Retina (tissue), 1 donor: ENCODE results near the gene ELMOD1.
"Not testable (repeated sequence)": the region's sequence is repeated elsewhere in the genome, so short reads cannot be mapped to it uniquely, and the experiment has no call there.

Source experiments
- DNase-seq: peaks from one replicate; pipeline ENCODE4 v3.0.0-alpha.2; 2016

Gene ELMOD1

GRCh38 chr11:107590460-107591377 lies at the start of gene ELMOD1:
TSS of gene ELMOD1 (plus strand) at chr11:107591147. CDS start at chr11:107618190, 27,043 bp downstream.
- peak; percentile 86 for DNase-seq

- no peak for DNase-seq
These were observed 45.8 kb upstream of the ELMOD1 start for GRCh38 chr11:107545101-107545514.

GRCh38 chr11:107547961-107548360 lies 43.0 kb upstream of the ELMOD1 start:
- DNase-seq, result no peak

GRCh38 chr11:107549253-107549953 lies 41.5 kb upstream of the ELMOD1 start:
- DNase-seq, result peak; percentile 12

- no peak for DNase-seq
These were observed 41.0 kb upstream of the ELMOD1 start for GRCh38 chr11:107549954-107550285.

- no peak for DNase-seq
These were observed 40.6 kb upstream of the ELMOD1 start for GRCh38 chr11:107550304-107550703.

- DNase-seq, result no peak
These were observed 29.3 kb upstream of the ELMOD1 start for GRCh38 chr11:107561688-107562087.

- no peak for DNase-seq
These were observed 28.2 kb upstream of the ELMOD1 start for GRCh38 chr11:107562647-107563208.

GRCh38 chr11:107563702-107564101 lies 27.2 kb upstream of the ELMOD1 start:
- peak; percentile 59 for DNase-seq

- DNase-seq, result no peak
These were observed 26.1 kb upstream of the ELMOD1 start for GRCh38 chr11:107564877-107565218.

GRCh38 chr11:107565219-107565937 lies 25.6 kb upstream of the ELMOD1 start, which contains the start of gene ALKBH8:
TSS of gene ALKBH8 (minus strand) at chr11:107565735. CDS start at chr11:107560893, 4,842 bp downstream.
- peak; percentile 93 for DNase-seq

- DNase-seq, result not testable (repeated sequence)
These were observed 24.9 kb upstream of the ELMOD1 start for GRCh38 chr11:107565955-107566501.

- DNase-seq, result no peak
These were observed 24.4 kb upstream of the ELMOD1 start for GRCh38 chr11:107566569-107566968.

- no peak for DNase-seq
These were observed 23.1 kb upstream of the ELMOD1 start for GRCh38 chr11:107567739-107568335.

GRCh38 chr11:107570015-107570414 lies 20.9 kb upstream of the ELMOD1 start:
- no peak for DNase-seq

- DNase-seq, result no peak
These were observed 17.5 kb upstream of the ELMOD1 start for GRCh38 chr11:107573438-107573837.

- DNase-seq, result peak; percentile 49
These were observed 14.2 kb upstream of the ELMOD1 start for GRCh38 chr11:107576497-107577345.

GRCh38 chr11:107577346-107577711 lies 13.6 kb upstream of the ELMOD1 start:
- DNase-seq, result no peak

GRCh38 chr11:107579169-107579568 lies 11.8 kb upstream of the ELMOD1 start:
- not testable (repeated sequence) for DNase-seq

- DNase-seq, result no peak
These were observed 9.8 kb upstream of the ELMOD1 start for GRCh38 chr11:107581147-107581546.

- DNase-seq, result no peak
These were observed 7.2 kb upstream of the ELMOD1 start for GRCh38 chr11:107583629-107584195.
